BE2C (cell line): ENCODE measurements around the gene CD6.

ENCODE experiments used
- DNase-seq: peaks from one replicate; pipeline ENCODE4 v3.0.0-alpha.2; 2020
- H3K27me3 ChIP-seq: fragments of 250-450 bp; sonication (Bioruptor Pico); 2 replicates; pipeline ENCODE4 v1.5.1; 2020; ENCODE audit warnings: mild to moderate bottlenecking
- H3K36me3 ChIP-seq: fragments of 250-450 bp; sonication (Bioruptor Pico); 2 replicates; pipeline ENCODE4 v1.5.1; 2020; ENCODE audit warnings: mild to moderate bottlenecking
- H3K4me1 ChIP-seq: fragments of 250-450 bp; sonication (Bioruptor Pico); 2 replicates; pipeline ENCODE4 v1.5.1; 2020
- H3K4me3 ChIP-seq: 2 replicates; pipeline ENCODE4 v1.5.1; 2011; ENCODE audit warnings: low read depth, low read length
- H3K9me3 ChIP-seq: fragments of 250-450 bp; sonication (Bioruptor Pico); 2 replicates; pipeline ENCODE4 v1.5.1; 2020
- TF ChIP-seq, protein P1 (sequence below): IDR thresholded peaks from 2 replicates; pipeline ENCODE4 v1.5.1; 2012; ENCODE audit warnings: mild to moderate bottlenecking, low read depth, low read length

Gene CD6

DNA sequence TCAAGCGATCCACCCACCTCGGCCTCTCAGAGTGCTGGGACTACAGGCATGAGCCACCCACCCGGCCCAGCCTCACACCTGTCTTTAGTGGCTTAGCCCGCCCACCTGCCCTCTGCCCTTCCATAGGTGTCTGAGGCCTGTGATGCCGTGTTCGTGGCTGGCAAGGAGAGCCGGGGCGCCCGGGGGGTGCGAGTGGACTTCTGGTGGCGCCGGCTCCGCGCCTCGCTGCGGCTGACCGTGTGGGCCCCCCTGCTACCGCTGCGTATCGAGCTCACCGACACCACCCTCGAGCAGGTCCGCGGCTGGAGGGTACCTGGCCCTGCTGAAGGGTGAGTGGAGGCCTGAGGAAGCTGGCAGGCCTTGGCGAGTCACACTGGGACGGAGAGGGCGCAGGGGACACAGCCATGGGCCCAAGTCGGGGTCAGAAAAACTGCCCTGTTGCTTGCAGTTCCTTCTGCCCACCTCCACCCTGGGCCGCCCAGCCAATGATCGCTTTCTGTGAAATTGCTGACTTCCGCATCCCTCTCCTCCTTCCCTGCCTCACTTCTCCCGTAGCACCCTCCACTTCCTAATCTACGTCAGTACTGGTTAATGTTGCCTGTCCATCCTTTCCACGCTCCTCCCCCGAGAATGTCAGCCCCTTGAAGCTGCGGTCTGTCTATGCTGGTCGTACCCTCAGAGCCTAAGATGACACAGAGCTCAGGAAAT, 37.9 kb upstream of the CD6 start:
- Histone ChIP-seq H3K4me3 (no peak overlapping the region), H3K27me3 (no peaks in the 10 kb centered on the region), H3K9me3 (no peaks in the 10 kb centered on the region), H3K4me1 (no peaks in the 10 kb centered on the region), H3K36me3 (peaks cover 8% of the 10 kb centered on the region)
- no peak for DNase-seq
- TF ChIP-seq, protein P1, sequence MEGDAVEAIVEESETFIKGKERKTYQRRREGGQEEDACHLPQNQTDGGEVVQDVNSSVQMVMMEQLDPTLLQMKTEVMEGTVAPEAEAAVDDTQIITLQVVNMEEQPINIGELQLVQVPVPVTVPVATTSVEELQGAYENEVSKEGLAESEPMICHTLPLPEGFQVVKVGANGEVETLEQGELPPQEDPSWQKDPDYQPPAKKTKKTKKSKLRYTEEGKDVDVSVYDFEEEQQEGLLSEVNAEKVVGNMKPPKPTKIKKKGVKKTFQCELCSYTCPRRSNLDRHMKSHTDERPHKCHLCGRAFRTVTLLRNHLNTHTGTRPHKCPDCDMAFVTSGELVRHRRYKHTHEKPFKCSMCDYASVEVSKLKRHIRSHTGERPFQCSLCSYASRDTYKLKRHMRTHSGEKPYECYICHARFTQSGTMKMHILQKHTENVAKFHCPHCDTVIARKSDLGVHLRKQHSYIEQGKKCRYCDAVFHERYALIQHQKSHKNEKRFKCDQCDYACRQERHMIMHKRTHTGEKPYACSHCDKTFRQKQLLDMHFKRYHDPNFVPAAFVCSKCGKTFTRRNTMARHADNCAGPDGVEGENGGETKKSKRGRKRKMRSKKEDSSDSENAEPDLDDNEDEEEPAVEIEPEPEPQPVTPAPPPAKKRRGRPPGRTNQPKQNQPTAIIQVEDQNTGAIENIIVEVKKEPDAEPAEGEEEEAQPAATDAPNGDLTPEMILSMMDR = no peak

DNA sequence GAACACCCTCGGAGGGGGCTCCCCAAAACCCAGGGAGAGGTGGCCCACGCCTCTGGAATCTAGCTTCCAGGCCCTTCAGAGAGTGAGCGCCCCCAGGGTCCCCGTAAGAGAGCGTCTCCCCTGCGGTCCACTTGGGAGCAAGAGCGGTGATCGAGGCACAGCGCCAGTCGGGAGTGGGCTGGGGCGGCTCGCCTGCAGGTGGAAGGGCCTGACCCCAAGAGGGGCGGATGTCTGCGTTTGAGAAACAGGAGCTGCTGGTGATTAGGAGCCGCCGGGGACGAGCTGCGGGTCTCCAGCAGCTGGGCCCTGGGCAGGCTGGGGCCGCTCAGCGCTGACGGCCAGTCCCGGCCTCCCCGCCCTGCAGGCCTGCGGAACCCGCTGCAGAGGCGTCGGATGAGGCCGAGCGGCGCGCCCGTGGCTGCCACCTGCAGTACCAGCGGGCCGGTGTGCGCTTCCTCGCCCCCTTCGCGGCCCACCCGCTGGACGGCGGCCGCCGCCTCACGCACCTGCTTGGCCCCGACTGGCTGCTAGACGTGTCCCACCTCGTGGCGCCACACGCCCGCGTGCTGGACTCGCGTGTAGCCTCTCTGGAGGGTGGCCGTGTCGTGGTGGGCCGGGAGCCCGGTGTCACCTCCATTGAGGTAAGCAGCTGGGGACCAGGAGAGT, 37.2 kb upstream of the CD6 start:
- no peak for DNase-seq
- Histone ChIP-seq H3K4me3 (no peak overlapping the region), H3K36me3 (peaks cover 5% of the 10 kb centered on the region; the same call in 1 of the 2 replicates), H3K9me3 (no peaks in the 10 kb centered on the region), H3K4me1 (no peaks in the 10 kb centered on the region), H3K27me3 (no peaks in the 10 kb centered on the region)
- TF ChIP-seq, protein P1 = no peak

DNA sequence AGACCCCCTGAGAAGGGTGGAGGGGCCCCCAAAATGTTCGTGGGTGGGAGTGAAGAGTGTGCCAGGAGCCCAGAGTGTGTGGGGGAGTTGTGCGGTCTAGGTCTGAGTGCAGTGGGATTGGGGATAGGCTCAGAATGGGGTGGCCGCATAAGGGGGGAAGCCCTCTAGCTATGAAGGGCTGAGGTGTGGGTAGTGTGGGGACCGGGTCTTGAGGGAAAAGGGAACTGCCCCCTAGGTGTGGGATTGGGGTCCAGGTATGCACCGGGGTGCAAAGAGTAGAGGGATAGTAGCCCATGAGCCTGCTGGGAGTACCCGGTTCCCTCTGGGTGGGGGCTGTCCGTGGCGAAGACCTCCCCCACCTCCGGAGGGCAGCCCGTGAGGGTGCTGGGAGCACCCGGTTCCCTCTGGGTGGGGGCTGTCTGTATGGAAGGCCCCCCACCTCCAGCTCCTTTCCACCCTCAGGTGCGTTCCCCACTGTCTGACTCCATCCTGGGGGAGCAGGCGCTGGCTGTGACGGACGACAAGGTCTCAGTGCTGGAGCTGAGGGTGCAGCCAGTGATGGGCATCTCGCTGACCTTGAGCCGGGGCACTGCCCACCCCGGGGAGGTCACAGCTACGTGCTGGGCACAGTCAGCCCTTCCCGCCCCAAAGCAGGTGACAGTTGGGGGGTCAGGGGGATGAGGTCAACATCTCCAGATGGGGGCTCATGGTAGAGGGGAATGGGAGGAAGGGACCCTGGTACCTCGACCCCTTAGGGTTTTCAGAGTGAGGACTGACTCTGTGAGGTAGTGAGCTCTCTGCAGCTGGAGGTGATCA, 36.5 kb upstream of the CD6 start:
- DNase-seq = no peak
- no peak overlapping the region for H3K4me3 ChIP-seq
- no peaks in the 10 kb centered on the region for H3K27me3 ChIP-seq
- TF ChIP-seq, protein P1 = no peak
- H3K4me1 ChIP-seq = no peaks in the 10 kb centered on the region
- no peaks in the 10 kb centered on the region for H3K9me3 ChIP-seq
- H3K36me3 ChIP-seq = peaks cover 5% of the 10 kb centered on the region; the same call in 1 of the 2 replicates

DNA sequence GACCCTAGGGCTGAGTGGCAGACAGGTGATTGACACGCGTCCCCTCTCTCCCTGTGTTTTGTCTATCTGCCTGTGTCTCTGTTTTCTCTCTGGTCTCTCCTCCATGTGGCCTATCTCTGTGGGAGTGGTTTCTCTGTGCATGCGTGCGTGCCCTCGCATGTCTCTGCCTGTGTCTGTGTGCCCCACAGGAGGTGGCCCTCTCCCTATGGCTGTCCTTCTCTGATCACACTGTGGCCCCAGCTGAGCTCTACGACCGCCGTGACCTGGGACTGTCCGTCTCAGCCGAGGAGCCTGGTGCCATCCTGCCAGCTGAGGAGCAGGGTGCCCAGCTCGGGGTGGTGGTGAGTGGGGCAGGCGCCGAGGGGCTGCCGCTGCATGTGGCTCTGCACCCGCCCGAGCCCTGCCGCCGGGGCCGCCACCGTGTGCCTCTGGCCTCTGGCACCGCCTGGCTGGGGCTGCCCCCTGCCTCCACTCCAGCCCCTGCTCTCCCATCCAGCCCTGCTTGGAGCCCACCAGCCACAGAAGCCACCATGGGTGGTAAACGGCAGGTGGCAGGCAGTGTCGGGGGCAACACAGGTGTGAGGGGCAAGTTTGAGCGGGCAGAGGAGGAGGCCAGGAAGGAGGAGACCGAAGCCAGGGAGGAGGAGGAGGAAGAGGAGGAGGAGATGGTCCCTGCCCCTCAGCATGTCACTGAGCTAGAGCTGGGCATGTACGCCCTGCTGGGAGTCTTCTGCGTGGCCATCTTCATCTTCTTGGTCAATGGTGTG, 35.6 kb upstream of the CD6 start:
- no peaks in the 10 kb centered on the region for H3K4me1 ChIP-seq
- no peak overlapping the region for H3K4me3 ChIP-seq
- H3K36me3 ChIP-seq = peaks cover 5% of the 10 kb centered on the region; the same call in 1 of the 2 replicates
- DNase-seq = no peak
- TF ChIP-seq, protein P1 = no peak
- H3K27me3 ChIP-seq = no peaks in the 10 kb centered on the region
- H3K9me3 ChIP-seq = no peaks in the 10 kb centered on the region

DNA sequence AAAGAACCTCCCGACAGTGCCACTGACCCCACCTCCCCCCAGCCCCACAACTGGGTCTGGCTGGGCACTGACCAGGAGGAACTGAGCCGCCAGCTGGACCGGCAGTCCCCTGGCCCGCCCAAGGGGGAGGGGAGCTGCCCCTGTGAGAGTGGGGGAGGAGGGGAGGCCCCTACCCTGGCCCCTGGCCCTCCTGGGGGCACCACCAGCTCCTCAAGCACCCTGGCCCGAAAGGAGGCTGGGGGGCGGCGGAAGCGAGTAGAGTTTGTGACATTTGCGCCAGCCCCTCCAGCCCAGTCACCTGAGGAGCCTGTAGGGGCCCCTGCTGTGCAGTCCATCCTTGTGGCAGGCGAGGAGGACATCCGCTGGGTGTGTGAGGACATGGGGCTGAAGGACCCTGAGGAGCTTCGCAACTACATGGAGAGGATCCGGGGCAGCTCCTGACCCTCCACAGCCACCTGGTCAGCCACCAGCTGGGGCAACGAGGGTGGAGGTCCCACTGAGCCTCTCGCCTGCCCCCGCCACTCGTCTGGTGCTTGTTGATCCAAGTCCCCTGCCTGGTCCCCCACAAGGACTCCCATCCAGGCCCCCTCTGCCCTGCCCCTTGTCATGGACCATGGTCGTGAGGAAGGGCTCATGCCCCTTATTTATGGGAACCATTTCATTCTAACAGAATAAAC, 34.9 kb upstream of the CD6 start:
- Histone ChIP-seq H3K27me3 (no peaks in the 10 kb centered on the region), H3K4me1 (no peaks in the 10 kb centered on the region), H3K36me3 (peaks cover 2% of the 10 kb centered on the region; the same call in 1 of the 2 replicates), H3K9me3 (no peaks in the 10 kb centered on the region), H3K4me3 (no peak overlapping the region)
- DNase-seq = no peak
- TF ChIP-seq, protein P1 = no peak
